Activated CD4-positive, alpha-beta memory T cell treated with anti-CD3 and anti-CD28 coated beads for 36 hours (primary cell): ENCODE measurements around the gene APOL1. TPM values are rescaled to one million over a fixed set of nuclear protein-coding genes. Genes with fewer than 3 reads are reported as not detected.
"Not testable (repeated sequence)": the region's sequence is repeated elsewhere in the genome, so short reads cannot be mapped to it uniquely, and the experiment has no call there.

Experiments used
- CTCF ChIA-PET: fragments of 350-600 bp; sonication (Branson Sonifier 250); formaldehyde crosslinking; loops from one replicate; lab custom pipeline; 2021; ENCODE audit warnings: antibody characterized with exemption, inconsistent platforms; lab: Charles Lee
- POLR2A ChIA-PET: fragments of 350-600 bp; sonication (Branson Sonifier 250); formaldehyde crosslinking; loops from one replicate; lab custom pipeline; 2021; ENCODE audit warnings: antibody characterized with exemption; lab: Charles Lee
- DNase-seq: peaks from one replicate; pipeline ENCODE4 v3.0.0-alpha.2; 2020
- H3K27ac Mint-ChIP-seq: one replicate; pipeline ENCODE4 v1.8.0; 2021; ENCODE audit warnings: mixed read lengths
- H3K27me3 Mint-ChIP-seq: one replicate; pipeline ENCODE4 v1.8.0; 2021; ENCODE audit warnings: mixed read lengths
- H3K36me3 Mint-ChIP-seq: one replicate; pipeline ENCODE4 v1.8.0; 2021; ENCODE audit warnings: mixed read lengths
- H3K4me1 Mint-ChIP-seq: one replicate; pipeline ENCODE4 v1.8.0; 2021; ENCODE audit warnings: low read depth, mixed read lengths
- H3K4me3 Mint-ChIP-seq: one replicate; pipeline ENCODE4 v1.8.0; 2021; ENCODE audit warnings: mild to moderate bottlenecking, mixed read lengths
- H3K9me3 Mint-ChIP-seq: one replicate; pipeline ENCODE4 v1.8.0; 2021; ENCODE audit warnings: mixed read lengths
- intact Hi-C: fragments of 100-400 bp; cut with micrococcal nuclease; formaldehyde crosslinking; loops from one replicate; pipeline ENCODE4 v1.15.1; 2023
- total RNA-seq, 2 experiments: library from RNA; stranded (reverse); gene quantifications; one replicate each; pipeline ENCODE4 v1.2.3, GENCODE V29; 2021

The APOL1 gene
- total RNA-seq = 10 to 100 TPM; 44.7 to 46.3 TPM

GRCh38 chr22:36252754-36253522 is at the start of gene APOL1:
Gene APOL1, plus strand, starts transcription at chr22:36253133. Its CDS starts 1,823 bp downstream, at chr22:36254956.
- H3K4me3 Mint-ChIP-seq = peak within 1 kb of the TSS; percentile 89
- peaks cover 9% of the 10 kb centered on the region for H3K9me3 Mint-ChIP-seq
- ChIA-PET POLR2A (interaction anchor here (0.7 to 3.9 kb wide), 3 partner anchors 10 to 25 kb away, joined by 3 to 38 read pairs (median 3); partner anchors contain the start of gene APOL2), CTCF (interaction anchor here (0.8 to 3.4 kb wide), 7 partner anchors 13 to 233 kb away, joined by 3 to 42 read pairs (median 3); partner anchors contain the start of gene APOL2)
- H3K36me3 Mint-ChIP-seq = peaks cover 23% of the 10 kb centered on the region
- peak; percentile 71 for DNase-seq
- H3K27ac Mint-ChIP-seq = peak within 1 kb of the TSS; percentile 96
- intact Hi-C loops = loop anchor here (1.0 kb wide), 1 partner anchor 14 kb away; the partner anchor contains the start of gene APOL2
- H3K27me3 Mint-ChIP-seq = no peaks in the 10 kb centered on the region
- peaks cover 62% of the 10 kb centered on the region for H3K4me1 Mint-ChIP-seq

- H3K4me3 Mint-ChIP-seq, H3K4me1 Mint-ChIP-seq, H3K27me3 Mint-ChIP-seq, intact Hi-C loops, POLR2A ChIA-PET, DNase-seq, H3K9me3 Mint-ChIP-seq, H3K27ac Mint-ChIP-seq, H3K36me3 Mint-ChIP-seq: not testable (repeated sequence)
- CTCF ChIA-PET = interaction anchor here (0.9 kb wide), 1 partner anchor 25 kb away, joined by 3 read pairs; no protein-coding TSS in a partner anchor
These were observed 49.5 kb upstream of the APOL1 start for GRCh38 chr22:36203441-36203840.

GRCh38 chr22:36204001-36204631 is 48.8 kb upstream of the APOL1 start:
- peaks cover under 1% of the 10 kb centered on the region for H3K9me3 Mint-ChIP-seq
- no peaks in the 10 kb centered on the region for H3K36me3 Mint-ChIP-seq
- intact Hi-C loops = no loop called here
- no peak overlapping the region for H3K27ac Mint-ChIP-seq
- ChIA-PET POLR2A (no interaction called here), CTCF (interaction anchor here (1.2 kb wide), 1 partner anchor 23 kb away, joined by 3 read pairs; no protein-coding TSS in a partner anchor)
- H3K27me3 Mint-ChIP-seq = peaks cover 11% of the 10 kb centered on the region
- H3K4me1 Mint-ChIP-seq = no peaks in the 10 kb centered on the region
- no peak for DNase-seq
- no peak overlapping the region for H3K4me3 Mint-ChIP-seq

- peaks cover 3% of the 10 kb centered on the region for H3K9me3 Mint-ChIP-seq
- no peaks in the 10 kb centered on the region for H3K36me3 Mint-ChIP-seq
- H3K27ac Mint-ChIP-seq = no peak overlapping the region
- intact Hi-C loops = no loop called here
- H3K27me3 Mint-ChIP-seq = peaks cover 13% of the 10 kb centered on the region
- no peak overlapping the region for H3K4me3 Mint-ChIP-seq
- no peak for DNase-seq
- ChIA-PET POLR2A (no interaction called here), CTCF (interaction anchor here (1.2 kb wide), 1 partner anchor 24 kb away, joined by 3 read pairs; no protein-coding TSS in a partner anchor)
- no peaks in the 10 kb centered on the region for H3K4me1 Mint-ChIP-seq
These were observed 48.3 kb upstream of the APOL1 start for GRCh38 chr22:36204632-36205015.

GRCh38 chr22:36205573-36205972 is 47.4 kb upstream of the APOL1 start:
- H3K36me3 Mint-ChIP-seq, CTCF ChIA-PET, H3K27ac Mint-ChIP-seq, POLR2A ChIA-PET, DNase-seq, H3K4me1 Mint-ChIP-seq, H3K4me3 Mint-ChIP-seq, intact Hi-C loops, H3K9me3 Mint-ChIP-seq: not testable (repeated sequence)
- H3K27me3 Mint-ChIP-seq = peaks cover 18% of the 10 kb centered on the region

- Mint-ChIP-seq H3K36me3 (peaks cover 1% of the 10 kb centered on the region), H3K9me3 (peaks cover 6% of the 10 kb centered on the region), H3K4me1 (peaks cover 5% of the 10 kb centered on the region), H3K4me3 (no peak overlapping the region), H3K27me3 (peaks cover 24% of the 10 kb centered on the region), H3K27ac (no peak overlapping the region)
- DNase-seq = no peak
- ChIA-PET CTCF (interaction anchor here (1.1 to 1.8 kb wide), 3 partner anchors 12 to 72 kb away, joined by 3 to 4 read pairs (median 3); no protein-coding TSS in a partner anchor), POLR2A (no interaction called here)
- intact Hi-C loops = no loop called here
These were observed 46.7 kb upstream of the APOL1 start for GRCh38 chr22:36206255-36206654.

- Mint-ChIP-seq H3K9me3 (peaks cover 6% of the 10 kb centered on the region), H3K4me3 (no peak overlapping the region), H3K27ac (no peak overlapping the region), H3K27me3 (peaks cover 30% of the 10 kb centered on the region), H3K36me3 (peaks cover 1% of the 10 kb centered on the region), H3K4me1 (peaks cover 5% of the 10 kb centered on the region)
- no peak for DNase-seq
- intact Hi-C loops = no loop called here
- POLR2A ChIA-PET = no interaction called here
- CTCF ChIA-PET = interaction anchor here (1.2 to 1.8 kb wide), 4 partner anchors 16 to 279 kb away, joined by 3 to 4 read pairs (median 3); no protein-coding TSS in a partner anchor
These were observed 44.7 kb upstream of the APOL1 start for GRCh38 chr22:36208162-36208765.

- ChIA-PET CTCF (interaction anchor here (1.2 to 1.3 kb wide), 3 partner anchors 16 to 278 kb away, joined by 3 read pairs; no protein-coding TSS in a partner anchor), POLR2A (no interaction called here)
- DNase-seq = no peak
- H3K9me3 Mint-ChIP-seq = peaks cover 6% of the 10 kb centered on the region
- intact Hi-C loops = no loop called here
- H3K27ac Mint-ChIP-seq = no peak overlapping the region
- H3K36me3 Mint-ChIP-seq = peaks cover 1% of the 10 kb centered on the region
- H3K4me1 Mint-ChIP-seq = peaks cover 5% of the 10 kb centered on the region
- H3K27me3 Mint-ChIP-seq = peaks cover 31% of the 10 kb centered on the region
- H3K4me3 Mint-ChIP-seq = no peak overlapping the region
These were observed 44.0 kb upstream of the APOL1 start for GRCh38 chr22:36208914-36209313.

- H3K4me3 Mint-ChIP-seq, H3K4me1 Mint-ChIP-seq, H3K36me3 Mint-ChIP-seq, POLR2A ChIA-PET, DNase-seq, H3K27ac Mint-ChIP-seq, intact Hi-C loops, H3K9me3 Mint-ChIP-seq: not testable (repeated sequence)
- CTCF ChIA-PET = interaction anchor here (1.3 kb wide), 1 partner anchor 144 kb away, joined by 3 read pairs; no protein-coding TSS in a partner anchor
- H3K27me3 Mint-ChIP-seq = peaks cover 31% of the 10 kb centered on the region
These were observed 43.4 kb upstream of the APOL1 start for GRCh38 chr22:36209488-36209908.

GRCh38 chr22:36210224-36210623 is 42.7 kb upstream of the APOL1 start:
- Mint-ChIP-seq H3K27ac (no peak overlapping the region), H3K9me3 (peaks cover 6% of the 10 kb centered on the region), H3K27me3 (peaks cover 34% of the 10 kb centered on the region), H3K36me3 (peaks cover 1% of the 10 kb centered on the region), H3K4me1 (peaks cover 5% of the 10 kb centered on the region), H3K4me3 (no peak overlapping the region)
- ChIA-PET POLR2A (no interaction called here), CTCF (interaction anchor here (1.2 kb wide), 1 partner anchor 31 kb away, joined by 3 read pairs; no protein-coding TSS in a partner anchor)
- intact Hi-C loops = no loop called here
- DNase-seq = no peak

- no peak for DNase-seq
- Mint-ChIP-seq H3K4me3 (no peak overlapping the region), H3K9me3 (peaks cover 6% of the 10 kb centered on the region), H3K27me3 (peaks cover 39% of the 10 kb centered on the region), H3K27ac (no peak overlapping the region), H3K4me1 (peaks cover 5% of the 10 kb centered on the region), H3K36me3 (peaks cover 1% of the 10 kb centered on the region)
- CTCF ChIA-PET = interaction anchor here (0.9 to 1.2 kb wide), 3 partner anchors 17 to 32 kb away, joined by 3 to 4 read pairs (median 3); partner anchors contain the start of gene APOL2
- intact Hi-C loops = no loop called here
- POLR2A ChIA-PET = no interaction called here
These were observed 41.6 kb upstream of the APOL1 start for GRCh38 chr22:36211237-36211861.
